ENCODE measurements around the gene CFAP100.

The CFAP100 gene

DNA sequence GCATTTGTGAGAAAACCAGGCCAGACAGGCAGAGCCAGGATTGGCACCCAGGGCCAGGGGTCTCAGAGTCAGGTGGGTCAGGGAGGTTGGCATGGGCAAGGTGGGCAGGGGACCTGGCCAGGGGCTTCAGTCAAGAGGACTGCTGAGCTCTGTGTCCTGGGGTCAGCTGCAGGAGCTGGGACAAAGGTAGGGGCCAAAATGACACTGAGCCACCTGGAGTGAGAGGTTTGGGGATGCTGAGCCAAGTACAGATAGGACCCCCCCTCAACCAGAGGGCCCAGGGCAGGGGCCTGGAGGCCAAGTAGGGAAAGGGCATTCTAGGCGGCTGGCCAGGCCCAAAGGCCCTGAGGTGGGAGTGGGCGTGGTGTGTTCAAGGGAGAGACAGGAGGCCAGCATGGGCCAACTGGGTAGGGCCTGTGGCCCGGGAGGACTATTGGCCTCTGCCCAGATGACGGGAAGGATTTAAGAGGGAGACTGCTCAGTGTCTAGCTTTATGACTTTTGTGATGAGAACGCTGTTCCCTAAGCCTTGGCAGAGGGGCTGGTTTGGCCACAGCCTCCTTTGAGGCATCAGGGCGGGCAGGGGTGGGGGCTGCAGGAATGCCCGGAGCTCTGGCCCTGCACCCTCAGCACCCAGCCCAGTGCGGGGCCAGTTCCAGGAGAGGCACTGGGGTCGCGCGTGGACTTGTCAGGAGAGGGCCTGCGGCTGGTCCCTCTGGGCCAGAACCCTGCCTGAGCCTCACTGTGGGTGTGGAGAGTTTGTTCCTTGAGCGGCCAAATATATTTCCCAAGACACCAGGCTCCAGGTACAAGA is 3.1 kb downstream of the CFAP100 start:
- TF ChIP-seq ZNF274 (IDR thresholded peaks at IDR 0.05; ENCODE audit: low read depth, low read length) = no peak

DNA sequence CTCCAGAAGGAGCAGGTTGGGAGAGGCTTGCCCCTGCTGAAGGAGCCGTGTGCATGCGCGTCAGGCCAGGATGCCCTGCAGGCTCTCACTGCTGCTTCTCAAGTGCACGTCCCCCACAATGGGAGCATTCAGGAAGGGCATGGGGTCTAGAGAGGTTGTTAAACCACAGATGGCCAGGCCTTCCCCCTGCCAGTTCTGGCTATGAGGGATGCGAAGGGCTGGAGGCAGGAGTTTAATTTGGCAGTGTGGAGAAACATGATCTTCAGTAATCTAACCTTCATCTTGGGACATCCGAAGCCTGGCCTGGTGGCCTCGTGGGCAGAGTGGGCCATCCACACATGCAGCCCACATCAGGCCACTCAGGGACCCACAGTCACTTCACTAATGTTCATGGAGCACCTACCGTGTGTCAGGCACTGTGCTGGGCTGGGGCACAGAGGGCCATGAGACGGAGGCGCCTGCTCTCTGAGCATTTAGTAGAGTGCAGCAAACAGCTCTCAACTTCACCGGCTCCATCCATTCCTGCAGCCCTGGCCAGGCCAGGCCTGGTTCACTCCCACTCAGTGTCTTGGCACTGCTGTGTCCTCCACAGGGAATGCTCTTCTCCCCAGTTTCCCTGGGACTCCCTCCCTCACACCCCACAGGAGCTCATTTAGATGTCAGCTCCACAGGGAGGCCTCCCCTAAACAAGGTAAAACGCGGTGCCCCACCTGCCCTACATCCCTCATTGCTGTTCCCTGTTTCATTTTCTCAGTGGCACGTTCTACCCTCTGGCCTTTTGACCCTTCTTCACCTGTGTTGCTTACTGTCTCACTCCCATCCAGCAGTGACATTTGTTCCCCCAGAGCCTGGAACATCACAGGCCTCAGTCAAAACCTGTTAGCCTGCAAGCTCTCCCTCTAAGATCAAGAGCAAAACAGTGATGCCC is 4.0 kb downstream of the CFAP100 start:
- no peak overlapping the region for H3K4me3 ChIP-seq (ENCODE audit: low read length)
- TF ChIP-seq ZNF274 (IDR thresholded peaks at IDR 0.05; ENCODE audit: low read depth, low read length) = no peak

More for the DNA sequence above, 3.1 kb downstream of the CFAP100 start:
- H3K4me3 ChIP-seq (ENCODE audit: low read length) = no peak overlapping the region

DNA sequence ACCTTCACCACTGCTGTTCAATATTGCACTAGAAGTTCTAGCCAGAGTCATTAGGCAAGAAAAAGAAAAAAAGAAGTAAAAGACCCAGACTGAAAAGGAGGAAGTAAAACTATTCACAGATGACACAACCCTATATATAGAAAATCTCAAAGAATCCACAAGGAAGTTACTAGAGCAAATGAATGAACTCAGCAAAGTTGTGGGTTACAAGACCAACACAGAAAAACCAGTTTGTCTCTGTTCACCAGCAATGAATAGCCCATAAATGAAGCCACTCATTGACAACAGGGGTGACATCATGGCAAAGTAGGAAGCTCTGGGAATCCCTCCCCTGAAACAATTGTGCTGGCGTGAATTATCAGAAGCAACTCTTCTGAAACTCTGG is 4.6 kb downstream of the CFAP100 start:
- no peak for TF ChIP-seq ZNF274 (IDR thresholded peaks at IDR 0.05; ENCODE audit: low read depth, low read length)
- no peak overlapping the region for H3K4me3 ChIP-seq (ENCODE audit: low read length)

DNA sequence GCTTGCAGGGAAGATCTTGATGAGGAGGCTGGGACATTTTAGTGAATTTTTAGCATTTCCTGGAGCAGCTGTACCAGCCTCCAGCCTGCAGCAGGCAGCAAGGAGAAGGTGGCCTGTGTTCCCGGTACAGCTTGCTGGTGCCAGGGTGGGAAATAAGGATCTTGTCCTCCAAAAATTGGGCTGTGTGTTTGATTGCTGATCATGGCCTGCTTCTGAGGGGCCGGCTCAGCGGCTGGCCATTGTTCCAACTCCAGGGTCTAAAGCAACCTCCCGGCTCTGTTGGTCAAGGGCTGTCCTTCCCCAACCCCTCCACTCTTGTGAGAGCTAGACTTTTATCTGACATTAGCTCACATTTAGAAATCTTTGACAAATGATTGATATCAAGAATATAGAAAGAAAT is 5.0 kb downstream of the CFAP100 start:
- H3K4me3 ChIP-seq (ENCODE audit: low read length) = no peak overlapping the region
- no peak for TF ChIP-seq ZNF274 (IDR thresholded peaks at IDR 0.05; ENCODE audit: low read depth, low read length)

DNA sequence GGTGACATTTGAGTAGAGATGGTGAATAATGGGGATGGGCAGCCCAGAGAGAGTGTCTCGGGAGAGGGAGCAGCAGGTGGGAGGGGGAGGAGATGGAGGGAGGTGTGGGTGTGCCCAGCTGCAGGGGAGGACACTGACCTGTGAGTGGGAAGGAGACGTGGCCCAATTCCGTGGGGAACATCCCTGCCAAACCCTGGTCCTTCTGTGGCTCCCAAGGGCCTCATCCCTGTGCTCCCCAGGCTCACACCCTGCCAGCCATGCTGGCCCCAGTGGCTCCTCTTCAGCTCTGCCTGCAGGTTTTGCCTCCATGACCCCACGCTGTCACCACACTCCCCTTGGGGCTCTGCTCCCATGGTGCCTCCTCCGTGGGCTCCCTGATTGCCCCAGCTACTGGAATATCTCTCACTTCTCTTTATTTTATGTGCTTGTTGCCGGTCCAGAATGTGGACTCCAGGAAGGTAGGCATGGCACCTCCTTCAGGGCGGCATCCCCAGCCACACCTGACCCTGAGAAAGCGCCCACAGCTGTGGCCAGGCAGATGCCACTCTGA is 7.0 kb downstream of the CFAP100 start:
- no peak overlapping the region for H3K4me3 ChIP-seq (ENCODE audit: low read length)
- no peak for TF ChIP-seq ZNF274 (IDR thresholded peaks at IDR 0.05; ENCODE audit: low read depth, low read length)

DNA sequence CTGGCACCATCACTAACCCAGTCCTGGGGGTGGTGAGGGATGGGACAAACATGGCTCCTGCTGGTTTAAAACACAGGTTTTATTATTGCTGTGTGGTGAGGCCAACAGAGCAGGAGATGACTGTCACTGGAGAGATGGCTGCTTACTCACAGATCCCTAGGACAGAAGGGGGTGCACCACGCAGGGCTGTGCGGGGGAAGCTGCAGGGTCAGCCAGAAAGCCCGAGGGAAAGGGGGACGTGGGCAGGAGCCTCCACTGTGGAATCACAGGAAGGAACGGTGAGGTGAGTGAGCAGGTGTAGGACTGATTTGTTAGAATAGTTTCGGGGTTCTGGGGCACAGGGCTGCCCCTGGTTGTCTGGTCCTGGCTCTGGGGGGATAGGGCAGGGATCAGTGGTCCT is 7.5 kb downstream of the CFAP100 start:
- TF ChIP-seq ZNF274 (IDR thresholded peaks at IDR 0.05; ENCODE audit: low read depth, low read length) = no peak
- H3K4me3 ChIP-seq (ENCODE audit: low read length) = no peak overlapping the region

DNA sequence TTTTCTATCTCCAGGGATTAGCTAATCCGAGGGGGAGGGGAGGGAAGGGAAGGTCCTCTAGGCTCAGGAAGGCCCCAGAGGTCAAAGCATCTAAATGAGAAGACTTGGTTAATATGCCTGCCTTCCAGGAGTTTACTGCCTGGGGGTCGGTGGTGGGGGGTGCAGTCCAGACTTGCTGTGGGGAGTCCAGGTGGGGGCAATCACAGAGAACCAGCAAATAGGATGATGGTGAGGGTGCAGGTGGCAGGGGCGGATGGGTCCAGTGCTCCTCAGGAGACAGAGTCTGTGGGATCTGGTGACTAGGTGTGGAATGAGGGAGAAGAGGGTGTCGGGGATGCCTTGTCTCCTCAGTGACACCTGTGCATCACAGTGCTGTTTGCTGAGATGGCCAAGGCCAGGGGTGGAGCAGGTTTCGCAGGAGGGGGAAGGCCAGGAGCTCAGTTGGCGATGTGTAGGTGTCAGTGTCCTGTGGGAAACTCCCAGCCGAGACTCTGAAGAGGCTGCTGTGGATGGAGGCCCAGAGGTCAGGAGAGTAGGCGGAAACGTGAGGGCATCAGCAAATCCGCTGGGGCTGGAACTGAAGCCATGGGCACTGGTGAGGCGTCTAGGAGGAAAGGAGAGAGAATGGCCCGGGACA is 8.1 kb downstream of the CFAP100 start:
- TF ChIP-seq ZNF274 (IDR thresholded peaks at IDR 0.05; ENCODE audit: low read depth, low read length) = no peak
- H3K4me3 ChIP-seq (ENCODE audit: low read length) = no peak overlapping the region

DNA sequence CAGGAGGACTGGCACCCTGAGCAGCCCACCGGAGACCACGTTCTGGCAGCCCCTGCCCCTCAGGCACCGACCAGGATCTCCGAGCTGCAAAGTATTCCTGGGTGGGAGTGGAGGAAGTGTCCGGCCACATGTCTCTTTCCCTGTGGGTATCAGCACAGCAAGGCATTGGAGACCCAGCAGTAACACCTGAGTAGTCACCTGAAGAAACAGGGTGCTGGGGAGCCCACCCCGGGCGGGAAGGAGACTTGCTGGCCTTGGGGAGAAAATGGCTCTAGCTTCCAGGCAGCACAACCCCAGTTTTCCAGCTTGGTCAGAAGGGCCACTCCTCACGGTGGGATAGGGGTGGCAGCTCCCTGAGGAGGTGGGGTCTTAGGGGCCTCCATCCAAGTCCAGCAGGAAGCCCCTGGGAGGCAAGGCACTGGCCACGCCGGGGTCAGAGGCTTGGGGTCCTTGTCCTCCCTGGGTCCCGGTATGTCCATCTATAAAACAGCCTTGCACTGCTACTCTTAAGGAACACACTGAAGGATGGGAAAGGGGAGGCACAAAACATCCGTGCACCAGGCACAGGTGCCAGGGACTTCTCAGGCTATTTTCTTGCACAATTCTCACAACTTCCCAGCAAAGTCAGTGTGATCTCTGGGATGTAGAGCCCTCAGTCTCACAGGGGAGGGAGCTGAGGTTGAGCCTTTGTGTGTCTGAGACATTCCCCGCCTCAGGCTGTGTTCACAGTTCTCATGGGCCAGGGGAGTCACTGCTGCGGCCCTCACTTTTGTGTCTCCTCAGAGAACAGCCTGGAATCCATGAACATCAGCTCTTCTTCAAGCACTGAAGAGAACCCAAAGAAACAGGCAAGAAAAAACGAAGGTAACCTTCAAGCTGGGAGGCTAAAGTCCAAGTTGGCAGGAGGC is 11.9 kb downstream of the CFAP100 start:
- no peak overlapping the region for H3K4me3 ChIP-seq (ENCODE audit: low read length)
- no peak for TF ChIP-seq ZNF274 (IDR thresholded peaks at IDR 0.05; ENCODE audit: low read depth, low read length)

DNA sequence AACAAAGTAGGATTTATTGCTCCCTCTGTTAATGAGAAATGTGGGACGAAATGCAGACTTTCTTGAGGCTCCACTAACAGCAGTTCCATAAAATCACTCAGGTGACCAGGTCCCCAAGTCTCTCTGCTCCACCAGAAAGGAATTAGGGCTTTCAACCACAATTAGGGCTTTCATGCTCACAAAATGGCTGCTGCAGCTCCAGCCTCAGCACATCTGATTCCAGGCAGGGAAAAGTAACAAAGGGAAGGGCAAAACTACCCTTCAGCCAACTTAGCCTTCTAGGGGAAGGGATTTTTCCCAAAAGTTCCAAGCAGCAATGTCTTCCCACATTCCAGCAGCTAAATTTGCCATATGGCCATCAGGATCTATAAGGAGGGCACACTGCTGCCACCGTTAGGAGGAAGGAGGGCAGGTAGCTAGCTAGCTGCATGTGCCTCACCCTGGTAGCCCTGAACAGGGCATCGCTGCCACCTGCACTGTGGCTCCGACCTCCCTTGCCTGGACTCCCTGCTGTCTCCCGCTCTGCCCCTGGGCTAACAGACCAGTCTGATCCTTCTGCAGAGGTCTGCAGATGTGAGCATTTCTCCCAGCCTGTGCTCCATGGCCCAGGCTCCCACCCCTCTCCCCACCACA is 12.8 kb downstream of the CFAP100 start:
- TF ChIP-seq ZNF274 (IDR thresholded peaks at IDR 0.05; ENCODE audit: low read depth, low read length) = no peak
- H3K4me3 ChIP-seq (ENCODE audit: low read length) = no peak overlapping the region

DNA sequence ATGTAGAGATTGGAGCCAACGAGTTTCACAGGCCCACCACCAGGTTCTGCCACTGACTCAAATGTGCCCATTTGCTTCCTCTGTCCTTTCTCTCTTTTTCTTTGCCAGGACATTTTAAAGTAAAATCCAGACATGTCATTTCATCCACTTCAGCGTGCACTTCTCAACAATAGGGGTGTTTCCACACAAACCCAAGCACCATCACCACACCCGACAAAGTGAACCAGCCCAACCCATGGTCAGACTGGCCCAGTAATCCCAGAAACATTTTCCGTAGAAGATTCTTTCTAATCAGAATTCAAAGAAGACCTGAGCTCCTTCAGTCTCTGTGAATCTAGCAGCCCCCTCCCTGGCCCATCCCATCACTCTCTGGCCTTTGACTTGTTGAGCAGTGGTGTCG is 13.4 kb downstream of the CFAP100 start:
- no peak for TF ChIP-seq ZNF274 (IDR thresholded peaks at IDR 0.05; ENCODE audit: low read depth, low read length)
- no peak overlapping the region for H3K4me3 ChIP-seq (ENCODE audit: low read length)

DNA sequence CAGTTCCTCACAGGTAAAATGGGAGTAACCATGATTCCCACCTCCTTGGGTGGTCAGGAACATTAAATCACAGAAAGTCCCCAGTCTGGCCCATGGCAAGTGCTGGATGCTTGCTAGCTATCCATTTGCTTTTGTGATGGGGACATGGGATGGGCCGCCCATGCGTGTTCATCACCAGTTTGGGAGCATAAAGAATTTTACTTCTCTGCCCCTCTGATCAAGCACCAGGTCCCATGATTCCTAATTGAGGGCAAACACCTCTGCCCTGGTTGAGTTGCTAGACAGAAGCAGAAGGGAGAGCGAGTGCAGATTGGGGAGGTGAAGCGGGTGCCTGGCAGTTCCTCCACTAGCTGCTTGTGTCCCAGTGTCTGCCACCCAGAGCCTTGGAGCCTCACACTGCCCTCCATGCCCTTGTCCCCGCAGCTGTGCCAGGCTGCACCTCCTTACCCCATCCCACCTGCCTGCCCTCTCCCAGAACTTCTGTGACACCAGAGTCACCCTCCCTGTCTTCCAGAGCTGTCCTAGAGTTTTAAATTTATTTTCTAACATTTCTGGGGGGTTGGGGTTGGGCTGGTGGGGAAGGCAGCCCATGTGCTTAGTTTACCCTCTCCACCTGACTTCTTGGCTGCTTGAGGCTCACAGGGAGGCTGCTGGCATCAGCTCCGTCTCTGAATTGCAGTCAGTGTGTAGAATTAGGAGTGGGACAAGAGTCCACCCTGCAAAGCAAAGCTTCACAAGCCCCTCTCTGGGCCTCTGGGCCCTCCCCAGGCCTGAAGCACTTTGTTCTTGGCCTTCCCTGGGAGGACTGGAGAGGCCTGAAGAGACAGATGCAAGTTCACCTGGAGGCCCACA is 18.4 kb downstream of the CFAP100 start:
- TF ChIP-seq ZNF274 (IDR thresholded peaks at IDR 0.05; ENCODE audit: low read depth, low read length) = no peak
- no peak overlapping the region for H3K4me3 ChIP-seq (ENCODE audit: low read length)

DNA sequence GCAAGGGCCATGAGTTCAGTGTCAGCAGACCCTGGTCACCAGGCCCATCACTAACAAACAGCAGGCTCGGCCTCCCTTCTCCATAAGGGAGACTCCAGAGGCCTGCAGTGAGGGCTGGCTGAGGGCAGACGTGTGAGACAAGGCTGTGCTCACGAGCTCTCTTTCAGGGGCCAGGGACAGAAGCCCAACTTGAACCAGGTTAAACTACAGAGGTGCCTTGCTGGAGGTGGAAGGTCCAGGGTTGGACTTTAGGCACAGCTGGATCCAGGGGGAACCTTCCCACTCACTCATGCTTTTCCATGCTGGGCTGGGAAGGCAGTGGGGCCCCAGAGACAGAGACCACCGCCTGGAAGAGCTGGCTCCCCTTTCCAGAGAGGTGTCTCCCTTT is 19.0 kb downstream of the CFAP100 start:
- TF ChIP-seq ZNF274 (IDR thresholded peaks at IDR 0.05; ENCODE audit: low read depth, low read length) = no peak
- H3K4me3 ChIP-seq (ENCODE audit: low read length) = no peak overlapping the region
